Adipocyte (in vitro differentiated cells): ENCODE results near the gene CHST13.

ENCODE experiments used
- DNase-seq: peaks from one replicate; pipeline ENCODE4 v3.0.0-alpha.2; 2015; ENCODE audit warnings: low read depth
- H3K27me3 ChIP-seq: replicated peaks from 2 replicates; pipeline ENCODE4 v1.7.0; 2013; ENCODE audit warnings: mild to moderate bottlenecking, low read length, moderate library complexity; ENCODE audit not compliant: control insufficient read depth, insufficient read depth
- H3K36me3 ChIP-seq: 2 replicates; pipeline ENCODE4 v1.7.0; 2013; ENCODE audit warnings: low read length, mild to moderate bottlenecking, moderate library complexity; ENCODE audit not compliant: control insufficient read depth, insufficient read depth, severe bottlenecking
- H3K4me1 ChIP-seq: 2 replicates; pipeline ENCODE4 v1.7.0; 2013; ENCODE audit warnings: mild to moderate bottlenecking, low read length, moderate library complexity; ENCODE audit not compliant: control insufficient read depth, insufficient read depth
- H3K4me3 ChIP-seq: 2 replicates; pipeline ENCODE4 v1.7.0; 2013; ENCODE audit warnings: mild to moderate bottlenecking, low read length, moderate library complexity
- H3K9ac ChIP-seq: 2 replicates; pipeline ENCODE4 v1.7.0; 2013; ENCODE audit warnings: mild to moderate bottlenecking, low read length, moderate library complexity
- H3K9me3 ChIP-seq: 2 replicates; pipeline ENCODE4 v1.7.0; 2013; ENCODE audit warnings: mild to moderate bottlenecking, low read length, moderate library complexity; ENCODE audit not compliant: control insufficient read depth

Gene CHST13

GRCh38 chr3:126488886-126489569 lies 34.9 kb upstream of the CHST13 start:
- no peaks in the 10 kb centered on the region for H3K36me3 ChIP-seq
- H3K27me3 ChIP-seq, result peaks cover 45% of the 10 kb centered on the region
- H3K4me1 ChIP-seq, result no peaks in the 10 kb centered on the region
- H3K9ac ChIP-seq, result no peak overlapping the region
- no peak overlapping the region for H3K4me3 ChIP-seq
- no peak for DNase-seq
- H3K9me3 ChIP-seq, result no peaks in the 10 kb centered on the region

- peaks cover 45% of the 10 kb centered on the region for H3K27me3 ChIP-seq
- H3K9me3 ChIP-seq, result no peaks in the 10 kb centered on the region
- H3K4me1 ChIP-seq, result no peaks in the 10 kb centered on the region
- H3K36me3 ChIP-seq, result no peaks in the 10 kb centered on the region
- H3K4me3 ChIP-seq, result no peak overlapping the region
- no peak for DNase-seq
- H3K9ac ChIP-seq, result no peak overlapping the region
These were observed 33.3 kb upstream of the CHST13 start for GRCh38 chr3:126490619-126491018.

GRCh38 chr3:126491221-126492013 lies 32.5 kb upstream of the CHST13 start:
- Histone ChIP-seq H3K27me3 (peaks cover 45% of the 10 kb centered on the region), H3K4me3 (no peak overlapping the region), H3K9ac (no peak overlapping the region), H3K9me3 (no peaks in the 10 kb centered on the region), H3K36me3 (no peaks in the 10 kb centered on the region), H3K4me1 (no peaks in the 10 kb centered on the region)
- DNase-seq, result no peak

GRCh38 chr3:126493051-126493450 lies 30.9 kb upstream of the CHST13 start:
- H3K9me3 ChIP-seq, result no peaks in the 10 kb centered on the region
- no peak for DNase-seq
- H3K27me3 ChIP-seq, result peaks cover 46% of the 10 kb centered on the region
- no peaks in the 10 kb centered on the region for H3K4me1 ChIP-seq
- no peaks in the 10 kb centered on the region for H3K36me3 ChIP-seq
- H3K9ac ChIP-seq, result no peak overlapping the region
- H3K4me3 ChIP-seq, result no peak overlapping the region

GRCh38 chr3:126493739-126494138 lies 30.2 kb upstream of the CHST13 start:
- DNase-seq, result peak; percentile 4
- Histone ChIP-seq H3K9ac (no peak overlapping the region), H3K9me3 (no peaks in the 10 kb centered on the region)

GRCh38 chr3:126494204-126494969 lies 29.6 kb upstream of the CHST13 start:
- DNase-seq, result peak; percentile 20
- no peaks in the 10 kb centered on the region for H3K4me1 ChIP-seq
- H3K9me3 ChIP-seq, result no peaks in the 10 kb centered on the region
- H3K27me3 ChIP-seq, result peaks cover 33% of the 10 kb centered on the region
- H3K9ac ChIP-seq, result no peak overlapping the region
- no peak overlapping the region for H3K4me3 ChIP-seq
- no peaks in the 10 kb centered on the region for H3K36me3 ChIP-seq

More at GRCh38 chr3:126493739-126494138, 30.2 kb upstream of the CHST13 start:
- Histone ChIP-seq H3K27me3 (peaks cover 39% of the 10 kb centered on the region), H3K4me3 (no peak overlapping the region), H3K36me3 (no peaks in the 10 kb centered on the region), H3K4me1 (no peaks in the 10 kb centered on the region)

- no peak for DNase-seq
- Histone ChIP-seq H3K9me3 (no peaks in the 10 kb centered on the region), H3K9ac (no peak overlapping the region), H3K4me3 (no peak overlapping the region), H3K36me3 (no peaks in the 10 kb centered on the region), H3K27me3 (peaks cover 27% of the 10 kb centered on the region), H3K4me1 (no peaks in the 10 kb centered on the region)
These were observed 29.1 kb upstream of the CHST13 start for GRCh38 chr3:126494970-126495230.

GRCh38 chr3:126495786-126496185 lies 28.2 kb upstream of the CHST13 start:
- H3K27me3 ChIP-seq, result peaks cover 26% of the 10 kb centered on the region
- H3K36me3 ChIP-seq, result no peaks in the 10 kb centered on the region
- DNase-seq, result no peak
- H3K9me3 ChIP-seq, result no peaks in the 10 kb centered on the region
- H3K4me1 ChIP-seq, result no peaks in the 10 kb centered on the region
- no peak overlapping the region for H3K9ac ChIP-seq
- no peak overlapping the region for H3K4me3 ChIP-seq

- no peaks in the 10 kb centered on the region for H3K9me3 ChIP-seq
- H3K4me3 ChIP-seq, result no peak overlapping the region
- H3K9ac ChIP-seq, result no peak overlapping the region
- peaks cover 17% of the 10 kb centered on the region for H3K27me3 ChIP-seq
- no peaks in the 10 kb centered on the region for H3K36me3 ChIP-seq
- DNase-seq, result no peak
- H3K4me1 ChIP-seq, result peaks cover 3% of the 10 kb centered on the region
These were observed 26.8 kb upstream of the CHST13 start for GRCh38 chr3:126496894-126497850.

GRCh38 chr3:126497956-126498355 lies 26.0 kb upstream of the CHST13 start:
- no peak overlapping the region for H3K9ac ChIP-seq
- no peaks in the 10 kb centered on the region for H3K36me3 ChIP-seq
- H3K27me3 ChIP-seq, result peaks cover 15% of the 10 kb centered on the region
- no peak overlapping the region for H3K4me3 ChIP-seq
- H3K9me3 ChIP-seq, result no peaks in the 10 kb centered on the region
- peaks cover 3% of the 10 kb centered on the region for H3K4me1 ChIP-seq
- no peak for DNase-seq
